Gastrocnemius medialis (tissue), 4 donors: ENCODE results near the gene ZNF662. TPM values are rescaled to one million over a fixed set of nuclear protein-coding genes. Genes with fewer than 3 reads are reported as not detected.

Experiments
- ATAC-seq, 2 donors: fragments of 150-250 bp; one replicate each; pipeline ENCODE4 v1.9.1; 2016
- DNase-seq, 2 donors: peaks; one replicate each; pipeline ENCODE4 v3.0.0-alpha.2; 2019
- H3K27ac ChIP-seq, 4 donors: fragments of 200-600 bp; sonication (generic); 1 replicate in 1 of 4; 2 replicates in 3 of 4; pipeline ENCODE4 v1.5.1; 2016 to 2018; ENCODE audit warnings: mild to moderate bottlenecking in 2 of 4, moderate library complexity in 1 of 4
- H3K27me3 ChIP-seq, 3 donors: fragments of 200-600 bp; sonication (generic) in 2 of 3; 1 replicate in 1 of 3; 2 replicates in 2 of 3; pipeline versions ENCODE4 v1.5.1 to v1.6.0; 2016 to 2019; ENCODE audit warnings: mild to moderate bottlenecking in 1 of 3, moderate library complexity in 1 of 3
- H3K36me3 ChIP-seq, 2 donors: fragments of 200-600 bp; sonication (generic) in 1 of 2; one replicate each; pipeline ENCODE4 v1.5.1; 2017 to 2018
- H3K4me1 ChIP-seq, 2 donors: fragments of 200-600 bp; sonication (generic) in 1 of 2; one replicate each; pipeline ENCODE4 v1.5.1; 2016 to 2017; ENCODE audit warnings: mild to moderate bottlenecking in 2 of 2
- H3K4me3 ChIP-seq, 4 donors: fragments of 200-600 bp; sonication (generic) in 3 of 4; 1 replicate in 1 of 4; 2 replicates in 3 of 4; pipeline ENCODE4 v1.5.1; 2016 to 2019; ENCODE audit warnings: mild to moderate bottlenecking in 2 of 4
- H3K9me3 ChIP-seq, 3 donors: fragments of 200-600 bp; sonication (generic) in 2 of 3; 1 replicate in 1 of 3; 2 replicates in 2 of 3; pipeline ENCODE4 v1.5.1; 2016 to 2019
- CTCF ChIP-seq, 5 experiments: fragments of 450-650 bp in 3 of 5; fragments of 200-600 bp in 2 of 5; sonication (generic) in 2 of 5; IDR thresholded peaks in 4 of 5; conservative IDR thresholded peaks in 1 of 5; 1 replicate in 4 of 5; 2 replicates in 1 of 5; pipeline ENCODE4 v1.5.1; 2016 to 2019; ENCODE audit warnings: antibody characterized with exemption in 5 of 5, mild to moderate bottlenecking in 3 of 5, moderate library complexity in 3 of 5
- POLR2A ChIP-seq, 2 donors: fragments of 450-650 bp; IDR thresholded peaks; one replicate each; pipeline ENCODE4 v1.6.1; 2017; ENCODE audit warnings: antibody characterized with exemption in 2 of 2, mild to moderate bottlenecking in 2 of 2, moderate library complexity in 2 of 2
- in situ Hi-C, 4 donors: fragments of 200-750 bp; cut with MboI; loops; one replicate each; pipeline versions ENCODE4 v1.15.0 to v1.8.0; 2017; ENCODE audit warnings: low sequenced_read_pairs in 4 of 4
- intact Hi-C: fragments of 100-400 bp; cut with DNase I; formaldehyde crosslinking; loops from one replicate; pipeline ENCODE4 v1.15.1; 2023; ENCODE audit warnings: low total_unique reads
- total RNA-seq, 4 donors: library from RNA; depleted of rRNA; stranded (reverse); fragments of >200 nt; gene quantifications; one replicate each; pipeline versions ENCODE4 v1.1.0 to v1.2.3, GENCODE V29; 2016

ZNF662 gene
- total RNA-seq, 4 donors from 2014 or later = 0.19 to 2.1 (median 0.55) TPM

GRCh38 chr3:42963269-42963668 lies 57.3 kb downstream of the ZNF662 start:
- ATAC-seq (no peak), DNase-seq (no peak)
- H3K9me3 ChIP-seq = no peaks in the 10 kb centered on the region
- no peaks in the 10 kb centered on the region for H3K36me3 ChIP-seq
- in situ Hi-C loops (loop anchor here (5.0 to 25.0 kb wide), 7 partner anchors 122 to 1224 kb away; no protein-coding TSS in a partner anchor), intact Hi-C loops (loop anchor here (5.0 kb wide), 2 partner anchors 124 to 539 kb away; no protein-coding TSS in a partner anchor)
- TF ChIP-seq POLR2A (IDR thresholded peaks at IDR 0.05) (no peak), CTCF (IDR thresholded peaks at IDR 0.05 in 4 of 5, conservative IDR thresholded peaks at IDR 0.05 in 1 of 5) (no peak)
- H3K4me3 ChIP-seq = no peak overlapping the region
- no peaks in the 10 kb centered on the region for H3K27me3 ChIP-seq
- no peak overlapping the region for H3K27ac ChIP-seq
- H3K4me1 ChIP-seq = no peaks in the 10 kb centered on the region

- in situ Hi-C loops = loop anchor here (5.0 to 25.0 kb wide), 7 partner anchors 121 to 1223 kb away; no protein-coding TSS in a partner anchor
- no peak overlapping the region for H3K27ac ChIP-seq
- H3K4me1 ChIP-seq = no peaks in the 10 kb centered on the region
- no peak for DNase-seq
- no peak overlapping the region for H3K4me3 ChIP-seq
- no peak for ATAC-seq
- no peaks in the 10 kb centered on the region for H3K36me3 ChIP-seq
- intact Hi-C loops = loop anchor here (5.0 kb wide), 2 partner anchors 123 to 538 kb away; no protein-coding TSS in a partner anchor
- TF ChIP-seq POLR2A (IDR thresholded peaks at IDR 0.05) = no peak
- TF ChIP-seq CTCF (IDR thresholded peaks at IDR 0.05 in 4 of 5, conservative IDR thresholded peaks at IDR 0.05 in 1 of 5) = no peak
- no peaks in the 10 kb centered on the region for H3K27me3 ChIP-seq
- H3K9me3 ChIP-seq = no peaks in the 10 kb centered on the region
Observed at GRCh38 chr3:42964266-42964665, 58.3 kb downstream of the ZNF662 start.

Other genes with a start within 250 kb of the ZNF662 start
- gene KLHL40, start 220.6 kb upstream of the ZNF662 start, total RNA-seq = 100 to 1,000 TPM; 197 to 682 (median 397) TPM
- 100 to 1,000 TPM in 2 of 4 donors, 10 to 100 TPM in 2; 78.0 to 309 (median 164) TPM for gene HHATL, start 203.3 kb upstream of the ZNF662 start, total RNA-seq
- 1 to 10 TPM in 2 of 4 donors, under 1 TPM in 2; 0.12 to 1.5 (median 1.1) TPM for gene CCDC13, start 132.9 kb upstream of the ZNF662 start, total RNA-seq
- gene HIGD1A, start 101.7 kb upstream of the ZNF662 start, total RNA-seq = 100 to 1,000 TPM; 123 to 156 (median 139) TPM
- gene ACKR2, start 96.7 kb upstream of the ZNF662 start, total RNA-seq = 1 to 10 TPM in 1 of 4 donors, under 1 TPM in 2, not detected in 1; 0.23 to 1.1 (median 0.51) TPM
- gene CYP8B1, start 30.3 kb upstream of the ZNF662 start, total RNA-seq = under 1 TPM in 2 of 4 donors, not detected in 2; 0.62 to 0.93 TPM
- 1 to 10 TPM in 2 of 4 donors, under 1 TPM in 2; 0.52 to 6.8 (median 0.87) TPM for gene GASK1A, start 73.2 kb downstream of the ZNF662 start, total RNA-seq
- gene POMGNT2, start 199.9 kb downstream of the ZNF662 start, total RNA-seq = 10 to 100 TPM; 20.4 to 72.8 (median 52.4) TPM